GM12801 (cell line): Measurements from ENCODE around the gene FPGS.

Experiments
- CTCF ChIP-seq: IDR thresholded peaks from one replicate; pipeline ENCODE4 v1.5.1; 2011; ENCODE audit warnings: control low read depth; ENCODE audit not compliant: insufficient read length; ENCODE audit errors: extremely low read depth

FPGS gene

GRCh38 chr9:127758843-127759242 is 43.8 kb upstream of the FPGS start:
- TF ChIP-seq CTCF, result no peak

DNA sequence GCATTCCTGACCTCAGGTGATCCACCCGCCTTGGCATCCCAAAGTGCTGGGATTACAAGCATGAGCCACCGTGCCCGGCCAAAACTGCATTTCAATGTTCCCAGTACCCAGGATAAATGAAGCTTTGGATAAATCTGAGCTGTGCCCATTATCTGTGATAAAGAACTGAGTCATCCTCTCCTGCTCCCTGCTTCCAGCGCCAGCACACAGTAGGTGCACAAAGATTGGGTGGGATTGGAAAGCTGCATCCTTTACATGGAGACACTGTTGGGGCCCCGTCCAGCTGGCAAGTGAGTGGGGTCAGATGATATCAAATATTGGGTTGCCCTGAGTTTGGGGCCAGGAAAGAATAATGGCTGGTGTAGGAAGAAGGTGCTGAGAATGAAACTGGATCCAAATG is 41.6 kb upstream of the FPGS start:
- TF ChIP-seq CTCF, result no peak

DNA sequence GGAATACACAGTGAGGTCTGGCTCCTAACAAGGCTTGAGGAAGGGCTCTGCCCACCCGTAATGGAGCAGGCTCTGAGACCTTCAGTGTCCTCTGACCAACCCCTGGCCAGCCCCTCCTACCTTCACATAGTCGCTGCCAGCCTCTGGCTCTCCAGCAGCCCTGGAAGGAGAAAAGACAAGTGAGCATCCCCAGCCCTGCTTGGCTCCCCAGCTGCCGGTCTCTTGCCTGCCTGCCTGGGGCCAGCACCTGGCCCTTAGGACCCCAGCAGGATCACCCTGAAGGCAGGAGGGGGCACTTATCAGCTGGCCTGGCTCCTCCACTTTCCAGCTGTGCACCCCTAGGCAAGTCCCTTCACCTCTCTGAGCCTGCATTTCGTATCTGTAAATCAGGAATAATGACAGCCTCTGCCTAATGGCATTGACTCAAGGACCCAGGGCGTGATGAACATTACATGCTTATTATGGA is 41.2 kb upstream of the FPGS start:
- no peak for TF ChIP-seq CTCF

- no peak for TF ChIP-seq CTCF
These were observed 40.5 kb upstream of the FPGS start for GRCh38 chr9:127762111-127762676.

GRCh38 chr9:127763918-127764384 is 38.7 kb upstream of the FPGS start:
- no peak for TF ChIP-seq CTCF

DNA sequence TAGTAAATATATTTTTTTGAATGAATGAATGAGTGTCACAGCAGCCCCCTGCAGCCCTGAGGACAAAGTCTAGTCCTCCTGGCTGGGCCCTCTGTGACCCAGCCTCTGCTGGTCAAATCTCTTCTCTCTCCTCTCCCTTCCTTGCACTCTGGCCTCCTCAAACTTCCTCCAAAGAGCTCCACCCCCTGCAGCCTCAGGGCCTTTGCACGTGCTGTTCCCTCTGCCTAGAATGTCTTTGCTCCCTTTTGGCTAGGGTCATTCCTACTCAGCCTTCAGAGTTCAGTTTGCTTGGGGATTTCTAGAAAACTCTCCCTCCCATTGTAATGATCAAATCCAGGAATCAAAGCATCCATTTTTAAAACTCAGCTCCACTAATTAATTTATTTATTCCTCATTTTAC is 37.3 kb upstream of the FPGS start:
- TF ChIP-seq CTCF, result no peak

DNA sequence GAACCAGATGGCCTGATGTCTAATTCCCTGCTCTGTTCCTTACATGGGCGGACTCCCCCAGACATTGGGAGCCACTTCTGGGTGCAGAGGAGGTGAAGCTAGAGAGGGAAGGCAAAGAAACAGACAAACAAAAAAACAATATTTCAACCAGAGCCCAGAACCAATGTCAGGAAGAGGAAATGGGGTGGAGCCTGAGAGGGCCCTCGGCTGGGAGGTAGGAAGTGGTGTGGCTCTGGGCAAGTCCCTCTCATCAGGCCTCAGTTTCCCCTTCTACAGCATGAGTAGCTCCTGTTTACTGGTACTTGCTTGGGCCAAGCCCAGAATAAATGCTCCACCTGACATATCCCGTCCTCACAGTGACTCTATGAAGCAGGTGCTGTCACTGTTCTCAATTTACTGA is 35.3 kb upstream of the FPGS start:
- no peak for TF ChIP-seq CTCF
